Thoracic aorta (tissue), 2 donors: ENCODE data around the gene REST. TPM values are rescaled to one million over a fixed set of nuclear protein-coding genes. Genes with fewer than 3 reads are reported as not detected.
"Not testable (repeated sequence)": the region's sequence is repeated elsewhere in the genome, so short reads cannot be mapped to it uniquely, and the experiment has no call there.

Experiments
- ATAC-seq: fragments of 150-250 bp; one replicate; pipeline ENCODE4 v1.8.0; 2017; ENCODE audit warnings: low read depth; ENCODE audit not compliant: insufficient number of reproducible peaks, low FRiP score
- DNase-seq: peaks from one replicate; pipeline ENCODE4 v3.0.0-alpha.2; 2020; ENCODE audit warnings: low spot score
- H3K27ac ChIP-seq, 2 donors: fragments of 200-600 bp; sonication (generic); 1 replicate in 1 of 2; 2 replicates in 1 of 2; pipeline ENCODE4 v1.5.1; 2016; ENCODE audit warnings: mild to moderate bottlenecking in 2 of 2, moderate library complexity in 2 of 2
- H3K27me3 ChIP-seq: fragments of 200-600 bp; sonication (generic); replicated peaks from 2 replicates; pipeline ENCODE4 v1.6.0; 2016; ENCODE audit warnings: mild to moderate bottlenecking; ENCODE audit not compliant: insufficient read depth
- H3K36me3 ChIP-seq: fragments of 200-600 bp; sonication (generic); one replicate; pipeline ENCODE4 v1.5.1; 2016
- H3K4me1 ChIP-seq, 2 donors: fragments of 200-600 bp; sonication (generic); 1 replicate in 1 of 2; 2 replicates in 1 of 2; pipeline versions ENCODE4 v1.5.1 to v1.6.0; 2016; ENCODE audit warnings: low read depth in 2 of 2, mild to moderate bottlenecking in 1 of 2; ENCODE audit not compliant: control insufficient read depth in 1 of 2
- H3K4me3 ChIP-seq: fragments of 200-600 bp; sonication (generic); 2 replicates; pipeline ENCODE4 v1.5.1; 2016; ENCODE audit warnings: mild to moderate bottlenecking
- H3K9me3 ChIP-seq: fragments of 200-600 bp; sonication (generic); 2 replicates; pipeline ENCODE4 v1.5.1; 2016
- CTCF ChIP-seq: fragments of 200-600 bp; sonication (generic); IDR thresholded peaks from one replicate; pipeline ENCODE4 v1.5.1; 2019; ENCODE audit warnings: antibody characterized with exemption
- total RNA-seq, 2 donors: library from RNA; depleted of rRNA; stranded (reverse); fragments of >200 nt; gene quantifications; one replicate each; pipeline versions ENCODE4 v1.1.0 to v1.2.3, GENCODE V29; 2016

The REST gene
- total RNA-seq, 2 donors from 2014 or later, result 32.5 to 38.6 TPM

- ATAC-seq, result no peak
- DNase-seq, result peak; percentile 4
- peak overlapping the region; percentile 86 for H3K4me3 ChIP-seq
- no peak for TF ChIP-seq CTCF
- H3K36me3 ChIP-seq, result no peaks in the 10 kb centered on the region
- H3K4me1 ChIP-seq, result peaks cover 18 to 45% of the 10 kb centered on the region in 2 donors
- no peaks in the 10 kb centered on the region for H3K27me3 ChIP-seq
- H3K27ac ChIP-seq, result peak overlapping the region; percentile 86 to 89
- no peaks in the 10 kb centered on the region for H3K9me3 ChIP-seq
These were observed 1.6 kb downstream of the REST start for GRCh38 chr4:56909086-56909894.

GRCh38 chr4:56910172-56910967, 2.7 kb downstream of the REST start:
- Histone ChIP-seq H3K36me3 (no peaks in the 10 kb centered on the region), H3K4me1 (peaks cover 21 to 47% of the 10 kb centered on the region in 2 donors), H3K27ac (no peak overlapping the region), H3K4me3 (peak overlapping the region; percentile 86), H3K27me3 (no peaks in the 10 kb centered on the region), H3K9me3 (no peaks in the 10 kb centered on the region)
- DNase-seq (no peak), ATAC-seq (no peak)
- no peak for TF ChIP-seq CTCF

- ATAC-seq (no peak), DNase-seq (no peak)
- peaks cover 24 to 53% of the 10 kb centered on the region in 2 donors for H3K4me1 ChIP-seq
- TF ChIP-seq CTCF, result no peak
- no peak overlapping the region for H3K4me3 ChIP-seq
- no peaks in the 10 kb centered on the region for H3K9me3 ChIP-seq
- H3K36me3 ChIP-seq, result no peaks in the 10 kb centered on the region
- no peak overlapping the region for H3K27ac ChIP-seq
- no peaks in the 10 kb centered on the region for H3K27me3 ChIP-seq
These were observed 6.6 kb downstream of the REST start for GRCh38 chr4:56914336-56914735.

GRCh38 chr4:56914977-56915376, 7.3 kb downstream of the REST start:
- H3K27me3 ChIP-seq, H3K4me3 ChIP-seq, ATAC-seq, H3K9me3 ChIP-seq, DNase-seq, H3K36me3 ChIP-seq, H3K27ac ChIP-seq: not testable (repeated sequence)
- peaks cover 20 to 47% of the 10 kb centered on the region in 2 donors for H3K4me1 ChIP-seq

GRCh38 chr4:56927196-56927595, 19.5 kb downstream of the REST start:
- no peak overlapping the region for H3K27ac ChIP-seq
- no peak for ATAC-seq
- no peak for DNase-seq
- no peaks in the 10 kb centered on the region for H3K4me1 ChIP-seq
- no peaks in the 10 kb centered on the region for H3K27me3 ChIP-seq
- H3K4me3 ChIP-seq, result no peak overlapping the region
- H3K36me3 ChIP-seq, result peaks cover 32% of the 10 kb centered on the region
- no peaks in the 10 kb centered on the region for H3K9me3 ChIP-seq
- no peak for TF ChIP-seq CTCF
